Liver (tissue), 9 donors: ENCODE results near the gene ACTR8. TPM values are rescaled to one million over a fixed set of nuclear protein-coding genes. Genes with fewer than 3 reads are reported as not detected.

Experiments
- DNase-seq: peaks from one replicate; pipeline ENCODE4 v3.0.0-alpha.2; 2017; ENCODE audit warnings: low spot score
- H3K27ac ChIP-seq, 2 donors: one replicate each; pipeline ENCODE4 v1.7.0; 2013; ENCODE audit warnings: inconsistent platforms in 2 of 2, low read length in 2 of 2, control low read depth in 1 of 2, low read depth in 1 of 2, mild to moderate bottlenecking in 1 of 2
- H3K27me3 ChIP-seq, 4 donors: one replicate each; pipeline versions ENCODE4 v1.6.1 to v1.7.0; 2013; ENCODE audit warnings: low read length in 3 of 4, inconsistent platforms in 1 of 4, mild to moderate bottlenecking in 1 of 4, moderate library complexity in 1 of 4; ENCODE audit not compliant: control insufficient read depth in 4 of 4, insufficient read depth in 4 of 4
- H3K36me3 ChIP-seq, 4 donors: one replicate each; pipeline versions ENCODE4 v1.6.1 to v1.7.0; 2013; ENCODE audit warnings: low read length in 3 of 4, mild to moderate bottlenecking in 3 of 4, low read depth in 1 of 4, moderate library complexity in 1 of 4; ENCODE audit not compliant: control insufficient read depth in 4 of 4, insufficient read depth in 3 of 4
- H3K4me1 ChIP-seq, 4 donors: one replicate each; pipeline versions ENCODE4 v1.6.1 to v1.7.0; 2013; ENCODE audit warnings: low read length in 3 of 4, mild to moderate bottlenecking in 3 of 4, moderate library complexity in 1 of 4; ENCODE audit not compliant: control insufficient read depth in 4 of 4, insufficient read depth in 4 of 4
- H3K4me3 ChIP-seq, 3 donors: one replicate each; pipeline versions ENCODE4 v1.6.1 to v1.7.0; 2013; ENCODE audit warnings: low read length in 3 of 3, control low read depth in 1 of 3, low read depth in 1 of 3, mild to moderate bottlenecking in 1 of 3
- H3K9ac ChIP-seq, 2 donors: one replicate each; pipeline ENCODE4 v1.7.0; 2013; ENCODE audit warnings: low read length in 2 of 2, mild to moderate bottlenecking in 2 of 2, moderate library complexity in 2 of 2, control low read depth in 1 of 2, low read depth in 1 of 2
- H3K9me3 ChIP-seq, 4 donors: one replicate each; pipeline versions ENCODE4 v1.6.1 to v1.7.0; 2013; ENCODE audit warnings: low read length in 3 of 4; ENCODE audit not compliant: control insufficient read depth in 4 of 4
- EGR1 ChIP-seq, 2 donors: IDR thresholded peaks; 2 replicates each; pipeline ENCODE4 v1.6.1; 2016 to 2018; ENCODE audit warnings: antibody characterized with exemption in 2 of 2, low read depth in 2 of 2
- FOXA1 ChIP-seq: IDR thresholded peaks from 2 replicates; pipeline ENCODE4 v1.6.1; 2016; ENCODE audit warnings: antibody characterized with exemption
- FOXA2 ChIP-seq: IDR thresholded peaks from 2 replicates; pipeline ENCODE4 v1.6.1; 2016; ENCODE audit warnings: antibody characterized with exemption
- GABPA ChIP-seq, 2 donors: IDR thresholded peaks in 1 of 2; conservative IDR thresholded peaks in 1 of 2; 2 replicates each; pipeline ENCODE4 v1.6.1; 2016; ENCODE audit warnings: antibody characterized with exemption in 2 of 2, mild to moderate bottlenecking in 1 of 2, moderate library complexity in 1 of 2
- HNF4A ChIP-seq, 2 donors: conservative IDR thresholded peaks; 2 replicates each; pipeline ENCODE4 v1.6.1; 2016; ENCODE audit warnings: antibody characterized with exemption in 2 of 2, mild to moderate bottlenecking in 2 of 2
- HNF4G ChIP-seq: IDR thresholded peaks from 2 replicates; pipeline ENCODE4 v1.6.1; 2016; ENCODE audit warnings: antibody characterized with exemption
- JUND ChIP-seq, 2 donors: IDR thresholded peaks; 2 replicates each; pipeline ENCODE4 v1.6.1; 2016; ENCODE audit warnings: antibody characterized with exemption in 2 of 2
- NR2F2 ChIP-seq: IDR thresholded peaks from 2 replicates; pipeline ENCODE4 v1.6.1; 2016; ENCODE audit warnings: antibody characterized with exemption
- RAD21 ChIP-seq, 2 donors: IDR thresholded peaks; 2 replicates each; pipeline ENCODE4 v1.6.1; 2016; ENCODE audit warnings: antibody characterized with exemption in 2 of 2, mild to moderate bottlenecking in 2 of 2
- RXRA ChIP-seq, 2 donors: IDR thresholded peaks; 2 replicates each; pipeline ENCODE4 v1.6.1; 2017 to 2018; ENCODE audit warnings: antibody characterized with exemption in 2 of 2, mild to moderate bottlenecking in 1 of 2
- SP1 ChIP-seq: IDR thresholded peaks from 2 replicates; pipeline ENCODE4 v1.6.1; 2018; ENCODE audit warnings: antibody characterized with exemption, mild to moderate bottlenecking
- TAF1 ChIP-seq: conservative IDR thresholded peaks from 2 replicates; pipeline ENCODE4 v1.6.1; 2016; ENCODE audit warnings: antibody characterized with exemption, mild to moderate bottlenecking
- YY1 ChIP-seq: IDR thresholded peaks from 2 replicates; pipeline ENCODE4 v1.6.1; 2016; ENCODE audit warnings: antibody characterized with exemption, mild to moderate bottlenecking
- WGBS: extraction: QIAGEN DNeasy Blood & Tissue Kit; methylation state at CpG from one replicate; pipeline ENCODE4 v1.1.7; 2013; 5-methylcytosine and 5-hydroxymethylcytosine counted together
- polyA plus RNA-seq, 2 donors: library from polyadenylated mRNA; stranded (reverse) in 1 of 2; unstranded in 1 of 2; fragments of 200-250 nt in 1 of 2; fragments of >200 nt in 1 of 2; fragmentation: Nextera tagmentation in 1 of 2; extraction: Ambion mirVana in 1 of 2; gene quantifications; one replicate each; pipeline versions ENCODE4 v1.2.1 to v1.2.3, GENCODE V29; 2013 to 2015
- total RNA-seq, 2 donors: library from RNA; depleted of rRNA; stranded (reverse); fragments of >200 nt; gene quantifications; one replicate each; pipeline ENCODE4 v1.2.3, GENCODE V29; 2014
- TF ChIP-seq, protein P1 (sequence below): fragments of 150-350 bp; IDR thresholded peaks from 2 replicates; pipeline ENCODE4 v1.5.1; 2017; ENCODE audit warnings: improper control_type of control experiment, low read depth, low read length; ENCODE audit not compliant: missing input control
- TF ChIP-seq, protein P2 (sequence below): IDR thresholded peaks from 2 replicates; pipeline ENCODE4 v1.6.1; 2016; ENCODE audit warnings: antibody characterized with exemption
- TF ChIP-seq, protein P3 (sequence below): IDR thresholded peaks from 2 replicates; pipeline ENCODE4 v1.6.1; 2016; ENCODE audit warnings: antibody characterized with exemption
- TF ChIP-seq, protein P4 (sequence below): IDR thresholded peaks from 2 replicates; pipeline ENCODE4 v1.6.1; 2016; ENCODE audit warnings: antibody characterized with exemption, mild to moderate bottlenecking
- TF ChIP-seq, protein P5 (sequence below): IDR thresholded peaks from 2 replicates; pipeline ENCODE4 v1.6.1; 2016; ENCODE audit warnings: antibody characterized with exemption
- donor health status: healthy.
- donor health status: healthy.
- donor health status: healthy.
- donor health status: healthy.
- donor health status: healthy.

Gene ACTR8
- total and polyA plus RNA-seq, 4 donors = 3.2 to 16.7 (median 7.7) TPM

DNA sequence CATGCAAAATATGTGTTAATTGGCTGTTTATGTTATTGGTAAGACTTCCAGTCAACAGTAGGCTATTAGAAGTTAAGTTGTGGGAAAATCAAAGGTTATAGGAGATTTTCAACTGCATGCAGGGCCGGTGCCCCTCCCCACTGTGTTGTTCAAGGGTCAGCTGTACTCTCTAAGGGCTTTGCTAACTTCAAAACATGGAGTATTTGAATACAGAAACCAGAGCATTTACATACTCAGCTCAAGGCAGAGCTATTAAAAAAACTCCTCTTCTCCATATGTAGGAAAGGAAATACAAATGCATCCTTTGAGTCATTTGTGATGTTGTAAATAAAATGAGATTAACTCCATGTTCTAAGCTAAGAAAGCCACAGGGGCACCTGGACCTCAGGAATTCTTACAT, 18.8 kb downstream of the ACTR8 start (continued):
- no peak for TF ChIP-seq EGR1 (IDR thresholded peaks at IDR 0.05; ENCODE audit: low read depth in 2 of 2)

DNA sequence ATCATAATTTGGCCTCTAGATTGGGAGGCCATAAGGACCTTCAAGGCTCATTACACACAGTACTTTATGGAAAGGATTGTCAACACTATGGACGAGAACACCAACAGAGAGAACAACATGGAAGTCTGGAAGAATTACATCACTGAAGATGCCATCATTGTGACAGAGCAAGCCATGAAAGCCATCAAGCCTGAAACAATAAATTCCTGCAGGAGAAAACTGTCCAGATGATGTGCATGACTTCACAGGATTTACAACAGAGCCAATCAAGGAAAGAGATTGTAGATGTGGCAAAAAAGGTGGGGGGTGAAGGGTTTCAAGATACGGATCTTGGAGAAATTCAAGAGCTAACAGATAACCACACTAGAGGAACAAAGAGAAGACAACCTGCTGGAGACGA, 19.7 kb downstream of the ACTR8 start:
- Histone ChIP-seq H3K4me3 (no peak overlapping the region), H3K36me3 (peaks cover 7 to 31% (median 24%) of the 10 kb centered on the region in 4 donors), H3K27ac (no peak overlapping the region), H3K9me3 (no peaks in the 10 kb centered on the region), H3K27me3 (no peaks in the 10 kb centered on the region), H3K9ac (no peak overlapping the region), H3K4me1 (peaks cover 1 to 12% (median 3%) of the 10 kb centered on the region in 4 donors)
- 98% methylated on average over 3 of the region's 3 CpGs for WGBS
- TF ChIP-seq HNF4A (conservative IDR thresholded peaks at IDR 0.05) (no peak), SP1 (no peak), FOXA1 (no peak), FOXA2 (no peak), GABPA (IDR thresholded peaks at IDR 0.05 in 1 of 2, conservative IDR thresholded peaks at IDR 0.05 in 1 of 2) (no peak), HNF4G (no peak), YY1 (no peak), TAF1 (no peak), EGR1 (IDR thresholded peaks at IDR 0.05; ENCODE audit: low read depth in 2 of 2) (no peak), RAD21 (IDR thresholded peaks at IDR 0.05) (no peak), JUND (IDR thresholded peaks at IDR 0.05) (no peak), NR2F2 (no peak), RXRA (IDR thresholded peaks at IDR 0.05) (no peak)
- TF ChIP-seq, protein P1, sequence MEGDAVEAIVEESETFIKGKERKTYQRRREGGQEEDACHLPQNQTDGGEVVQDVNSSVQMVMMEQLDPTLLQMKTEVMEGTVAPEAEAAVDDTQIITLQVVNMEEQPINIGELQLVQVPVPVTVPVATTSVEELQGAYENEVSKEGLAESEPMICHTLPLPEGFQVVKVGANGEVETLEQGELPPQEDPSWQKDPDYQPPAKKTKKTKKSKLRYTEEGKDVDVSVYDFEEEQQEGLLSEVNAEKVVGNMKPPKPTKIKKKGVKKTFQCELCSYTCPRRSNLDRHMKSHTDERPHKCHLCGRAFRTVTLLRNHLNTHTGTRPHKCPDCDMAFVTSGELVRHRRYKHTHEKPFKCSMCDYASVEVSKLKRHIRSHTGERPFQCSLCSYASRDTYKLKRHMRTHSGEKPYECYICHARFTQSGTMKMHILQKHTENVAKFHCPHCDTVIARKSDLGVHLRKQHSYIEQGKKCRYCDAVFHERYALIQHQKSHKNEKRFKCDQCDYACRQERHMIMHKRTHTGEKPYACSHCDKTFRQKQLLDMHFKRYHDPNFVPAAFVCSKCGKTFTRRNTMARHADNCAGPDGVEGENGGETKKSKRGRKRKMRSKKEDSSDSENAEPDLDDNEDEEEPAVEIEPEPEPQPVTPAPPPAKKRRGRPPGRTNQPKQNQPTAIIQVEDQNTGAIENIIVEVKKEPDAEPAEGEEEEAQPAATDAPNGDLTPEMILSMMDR = no peak
- TF ChIP-seq, protein P2, sequence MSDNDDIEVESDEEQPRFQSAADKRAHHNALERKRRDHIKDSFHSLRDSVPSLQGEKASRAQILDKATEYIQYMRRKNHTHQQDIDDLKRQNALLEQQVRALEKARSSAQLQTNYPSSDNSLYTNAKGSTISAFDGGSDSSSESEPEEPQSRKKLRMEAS = no peak
- TF ChIP-seq, protein P3, sequence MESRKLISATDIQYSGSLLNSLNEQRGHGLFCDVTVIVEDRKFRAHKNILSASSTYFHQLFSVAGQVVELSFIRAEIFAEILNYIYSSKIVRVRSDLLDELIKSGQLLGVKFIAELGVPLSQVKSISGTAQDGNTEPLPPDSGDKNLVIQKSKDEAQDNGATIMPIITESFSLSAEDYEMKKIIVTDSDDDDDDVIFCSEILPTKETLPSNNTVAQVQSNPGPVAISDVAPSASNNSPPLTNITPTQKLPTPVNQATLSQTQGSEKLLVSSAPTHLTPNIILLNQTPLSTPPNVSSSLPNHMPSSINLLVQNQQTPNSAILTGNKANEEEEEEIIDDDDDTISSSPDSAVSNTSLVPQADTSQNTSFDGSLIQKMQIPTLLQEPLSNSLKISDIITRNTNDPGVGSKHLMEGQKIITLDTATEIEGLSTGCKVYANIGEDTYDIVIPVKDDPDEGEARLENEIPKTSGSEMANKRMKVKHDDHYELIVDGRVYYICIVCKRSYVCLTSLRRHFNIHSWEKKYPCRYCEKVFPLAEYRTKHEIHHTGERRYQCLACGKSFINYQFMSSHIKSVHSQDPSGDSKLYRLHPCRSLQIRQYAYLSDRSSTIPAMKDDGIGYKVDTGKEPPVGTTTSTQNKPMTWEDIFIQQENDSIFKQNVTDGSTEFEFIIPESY = no peak
- TF ChIP-seq, protein P4, sequence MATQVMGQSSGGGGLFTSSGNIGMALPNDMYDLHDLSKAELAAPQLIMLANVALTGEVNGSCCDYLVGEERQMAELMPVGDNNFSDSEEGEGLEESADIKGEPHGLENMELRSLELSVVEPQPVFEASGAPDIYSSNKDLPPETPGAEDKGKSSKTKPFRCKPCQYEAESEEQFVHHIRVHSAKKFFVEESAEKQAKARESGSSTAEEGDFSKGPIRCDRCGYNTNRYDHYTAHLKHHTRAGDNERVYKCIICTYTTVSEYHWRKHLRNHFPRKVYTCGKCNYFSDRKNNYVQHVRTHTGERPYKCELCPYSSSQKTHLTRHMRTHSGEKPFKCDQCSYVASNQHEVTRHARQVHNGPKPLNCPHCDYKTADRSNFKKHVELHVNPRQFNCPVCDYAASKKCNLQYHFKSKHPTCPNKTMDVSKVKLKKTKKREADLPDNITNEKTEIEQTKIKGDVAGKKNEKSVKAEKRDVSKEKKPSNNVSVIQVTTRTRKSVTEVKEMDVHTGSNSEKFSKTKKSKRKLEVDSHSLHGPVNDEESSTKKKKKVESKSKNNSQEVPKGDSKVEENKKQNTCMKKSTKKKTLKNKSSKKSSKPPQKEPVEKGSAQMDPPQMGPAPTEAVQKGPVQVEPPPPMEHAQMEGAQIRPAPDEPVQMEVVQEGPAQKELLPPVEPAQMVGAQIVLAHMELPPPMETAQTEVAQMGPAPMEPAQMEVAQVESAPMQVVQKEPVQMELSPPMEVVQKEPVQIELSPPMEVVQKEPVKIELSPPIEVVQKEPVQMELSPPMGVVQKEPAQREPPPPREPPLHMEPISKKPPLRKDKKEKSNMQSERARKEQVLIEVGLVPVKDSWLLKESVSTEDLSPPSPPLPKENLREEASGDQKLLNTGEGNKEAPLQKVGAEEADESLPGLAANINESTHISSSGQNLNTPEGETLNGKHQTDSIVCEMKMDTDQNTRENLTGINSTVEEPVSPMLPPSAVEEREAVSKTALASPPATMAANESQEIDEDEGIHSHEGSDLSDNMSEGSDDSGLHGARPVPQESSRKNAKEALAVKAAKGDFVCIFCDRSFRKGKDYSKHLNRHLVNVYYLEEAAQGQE = no peak
- TF ChIP-seq, protein P5, sequence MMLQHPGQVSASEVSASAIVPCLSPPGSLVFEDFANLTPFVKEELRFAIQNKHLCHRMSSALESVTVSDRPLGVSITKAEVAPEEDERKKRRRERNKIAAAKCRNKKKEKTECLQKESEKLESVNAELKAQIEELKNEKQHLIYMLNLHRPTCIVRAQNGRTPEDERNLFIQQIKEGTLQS = no peak
- DNase-seq = no peak
